ENCODE results near the gene TRPV3. TPM values are rescaled to one million over a fixed set of nuclear protein-coding genes. Genes with fewer than 3 reads are reported as not detected.

The TRPV3 gene
- total and polyA plus RNA-seq, 9 of the 15 experiments (the other 6 are each of a cell fraction or from before 2014, with no cell fraction given) = 0.03 to 0.42 (median 0.11) TPM; not detected in 1

DNA sequence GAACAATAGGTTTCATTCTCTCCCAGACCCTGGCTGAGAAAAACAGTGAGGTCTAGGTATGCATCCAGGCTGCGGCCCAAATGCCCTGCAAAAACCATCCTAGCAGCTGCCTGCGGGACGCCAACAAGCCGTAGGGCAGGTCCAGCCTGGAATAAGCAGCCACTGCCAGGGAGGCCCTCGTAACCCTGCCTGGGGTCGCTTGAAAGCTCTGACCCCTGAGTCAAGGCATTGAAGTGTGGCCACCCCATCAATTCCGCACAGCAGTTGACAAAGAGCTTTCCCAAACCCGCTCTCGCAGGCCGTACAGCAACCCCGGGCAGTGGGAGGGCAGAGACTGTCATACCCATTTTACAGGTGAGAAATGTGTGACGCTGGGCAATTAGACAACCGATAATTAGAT is 40.5 kb upstream of the TRPV3 start:
- ATAC-seq (no peak), DNase-seq (ENCODE audit: extremely low read depth in 1 of 4, low spot score in 3 of 4) (no peak), FAIRE-seq (no peak)
- Histone ChIP-seq H3K27me3 (ENCODE audit: control insufficient read depth in 2 of 2, insufficient read depth in 2 of 2, low read length in 2 of 2) (peaks cover 10 to 38% of the 10 kb centered on the region in 2 experiments; a peak in 3 of 5 replicates), H3K9ac (ENCODE audit: insufficient read depth in 1 of 2, low read depth in 2 of 2, low read length in 2 of 2) (no peak overlapping the region; a peak in 1 of 4 replicates), H3K4me3 (no peak overlapping the region), H3K9me1 (ENCODE audit: control insufficient read depth, insufficient read depth, low read length) (no peaks in the 10 kb centered on the region), H4K20me1 (replicated peaks; ENCODE audit: control insufficient read depth, insufficient read depth, low read length) (peaks cover 5% of the 10 kb centered on the region), H3K27ac (ENCODE audit: extremely low read depth, low read depth, low read length) (no peak overlapping the region), H3K4me1 (replicated peaks in 1 of 2; ENCODE audit: control insufficient read depth in 2 of 2, insufficient read depth in 2 of 2, low read length in 2 of 2) (peaks cover 0 to 1% of the 10 kb centered on the region in 2 experiments; a peak in 1 of 5 replicates), H3K79me2 (ENCODE audit: control insufficient read depth, insufficient read depth, low read length) (no peaks in the 10 kb centered on the region), H2AFZ (ENCODE audit: low read depth, low read length) (no peak overlapping the region), H3K4me2 (ENCODE audit: insufficient read depth, low read length) (no peak overlapping the region), H3K9me3 (replicated peaks; ENCODE audit: control insufficient read depth, insufficient read depth, low read depth, low read length) (no peaks in the 10 kb centered on the region), H3K36me3 (ENCODE audit: control insufficient read depth, insufficient read depth, low read length) (no peaks in the 10 kb centered on the region)
- 44% methylated on average over 12 of the region's 13 CpGs for WGBS (ENCODE audit: insufficient coverage, low coverage, missing lambda C conversion rate)
- TF ChIP-seq ZNF778 (CRISPR knock-in tag; IDR thresholded peaks at IDR 0.05) (no peak), ZNF121 (CRISPR knock-in tag; conservative IDR thresholded peaks at IDR 0.05) (no peak), FOXP1 (CRISPR knock-in tag; IDR thresholded peaks at IDR 0.05) (no peak), PML (IDR thresholded peaks at IDR 0.05; ENCODE audit: low read length) (no peak), ZFP1 (CRISPR knock-in tag; IDR thresholded peaks at IDR 0.05) (no peak), RBM15 (IDR thresholded peaks at IDR 0.05; ENCODE audit: insufficient read depth, low read length) (no peak), MYNN (IDR thresholded peaks at IDR 0.05) (no peak), MYNN (CRISPR knock-in tag; IDR thresholded peaks at IDR 0.05) (no peak), RBM14 (IDR thresholded peaks at IDR 0.05; ENCODE audit: borderline replicate concordance, insufficient read depth, low read depth, low read length) (no peak), SIX5 (IDR thresholded peaks at IDR 0.05; ENCODE audit: borderline replicate concordance in 1 of 2, insufficient read depth in 1 of 2, low read depth in 1 of 2, low read length in 2 of 2) (no peak), FOXJ3 (CRISPR knock-in tag; IDR thresholded peaks at IDR 0.05) (no peak), ARID3B (CRISPR knock-in tag; IDR thresholded peaks at IDR 0.05; ENCODE audit: borderline replicate concordance) (no peak), U2AF2 (optimal IDR thresholded peaks at IDR 0.05; ENCODE audit: low read depth, low read length) (no peak), CTCFL (IDR thresholded peaks at IDR 0.05; ENCODE audit: borderline replicate concordance, insufficient read depth, low read depth, low read length, poor library complexity, severe bottlenecking) (no peak), ERF (CRISPR knock-in tag; IDR thresholded peaks at IDR 0.05) (no peak), ZFP30 (CRISPR knock-in tag; IDR thresholded peaks at IDR 0.05; ENCODE audit: borderline replicate concordance) (no peak)
- TF ChIP-seq, protein P1, sequence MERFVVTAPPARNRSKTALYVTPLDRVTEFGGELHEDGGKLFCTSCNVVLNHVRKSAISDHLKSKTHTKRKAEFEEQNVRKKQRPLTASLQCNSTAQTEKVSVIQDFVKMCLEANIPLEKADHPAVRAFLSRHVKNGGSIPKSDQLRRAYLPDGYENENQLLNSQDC (CRISPR knock-in tag; IDR thresholded peaks at IDR 0.05) = no peak
- ChIA-PET CTCF (ENCODE audit: low intra/inter-chr PET ratio) (no interaction called here), POLR2A (no interaction called here)
- no TSS peak for BruUV-seq (replicated peaks)
- intact Hi-C loops (cut with micrococcal nuclease) = no loop called here
- in situ Hi-C loops (cut with MboI) = no loop called here
